C4-2B (cell line): ENCODE measurements around the gene SOCS3.

Source experiments
- H3K27ac ChIP-seq: fragments of 450-650 bp; 2 replicates; pipeline ENCODE4 v1.5.1; 2017
- ZFX ChIP-seq: fragments of 450-650 bp; IDR thresholded peaks from 2 replicates; pipeline ENCODE4 v1.6.1; 2017
- TF ChIP-seq, protein P1 (sequence below): fragments of 450-650 bp; conservative IDR thresholded peaks from 2 replicates; pipeline ENCODE4 v1.5.1; 2017; ENCODE audit warnings: mild to moderate bottlenecking

SOCS3 gene

GRCh38 chr17:78358538-78359320 is 1.1 kb downstream of the SOCS3 start:
- no peak overlapping the region for H3K27ac ChIP-seq
- TF ChIP-seq, protein P1, sequence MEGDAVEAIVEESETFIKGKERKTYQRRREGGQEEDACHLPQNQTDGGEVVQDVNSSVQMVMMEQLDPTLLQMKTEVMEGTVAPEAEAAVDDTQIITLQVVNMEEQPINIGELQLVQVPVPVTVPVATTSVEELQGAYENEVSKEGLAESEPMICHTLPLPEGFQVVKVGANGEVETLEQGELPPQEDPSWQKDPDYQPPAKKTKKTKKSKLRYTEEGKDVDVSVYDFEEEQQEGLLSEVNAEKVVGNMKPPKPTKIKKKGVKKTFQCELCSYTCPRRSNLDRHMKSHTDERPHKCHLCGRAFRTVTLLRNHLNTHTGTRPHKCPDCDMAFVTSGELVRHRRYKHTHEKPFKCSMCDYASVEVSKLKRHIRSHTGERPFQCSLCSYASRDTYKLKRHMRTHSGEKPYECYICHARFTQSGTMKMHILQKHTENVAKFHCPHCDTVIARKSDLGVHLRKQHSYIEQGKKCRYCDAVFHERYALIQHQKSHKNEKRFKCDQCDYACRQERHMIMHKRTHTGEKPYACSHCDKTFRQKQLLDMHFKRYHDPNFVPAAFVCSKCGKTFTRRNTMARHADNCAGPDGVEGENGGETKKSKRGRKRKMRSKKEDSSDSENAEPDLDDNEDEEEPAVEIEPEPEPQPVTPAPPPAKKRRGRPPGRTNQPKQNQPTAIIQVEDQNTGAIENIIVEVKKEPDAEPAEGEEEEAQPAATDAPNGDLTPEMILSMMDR: no peak
- no peak for TF ChIP-seq ZFX

- TF ChIP-seq ZFX: no peak
- TF ChIP-seq, protein P1: no peak
- no peak overlapping the region for H3K27ac ChIP-seq
Observed at GRCh38 chr17:78357672-78358537, 2.0 kb downstream of the SOCS3 start.

GRCh38 chr17:78357177-78357586 is 2.7 kb downstream of the SOCS3 start:
- no peak overlapping the region for H3K27ac ChIP-seq
- TF ChIP-seq, protein P1: no peak
- TF ChIP-seq ZFX: no peak

- no peak overlapping the region for H3K27ac ChIP-seq
- TF ChIP-seq, protein P1: no peak
- TF ChIP-seq ZFX: no peak
Observed at GRCh38 chr17:78356101-78356713, 3.7 kb downstream of the SOCS3 start.

DNA sequence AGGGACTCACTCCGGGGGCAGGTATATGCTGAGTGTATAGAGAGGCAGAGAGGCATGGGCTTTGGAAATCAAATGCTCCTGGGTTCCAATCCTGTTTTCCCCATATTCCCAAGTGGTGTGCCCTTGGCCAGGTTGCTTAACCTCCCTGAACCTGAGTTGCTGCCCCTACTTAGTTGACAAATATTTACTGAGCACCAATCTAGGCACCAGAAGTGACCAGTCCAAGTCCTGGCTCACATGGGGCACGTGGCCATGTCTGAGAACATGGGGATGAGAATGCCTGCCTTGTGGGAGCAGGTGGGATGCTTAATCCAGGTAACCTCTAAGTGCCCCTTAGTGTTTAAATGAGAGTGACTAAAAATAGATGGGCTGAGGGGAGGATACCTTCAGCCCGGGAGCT is 4.2 kb downstream of the SOCS3 start:
- TF ChIP-seq ZFX: no peak
- TF ChIP-seq, protein P1: no peak
- no peak overlapping the region for H3K27ac ChIP-seq

DNA sequence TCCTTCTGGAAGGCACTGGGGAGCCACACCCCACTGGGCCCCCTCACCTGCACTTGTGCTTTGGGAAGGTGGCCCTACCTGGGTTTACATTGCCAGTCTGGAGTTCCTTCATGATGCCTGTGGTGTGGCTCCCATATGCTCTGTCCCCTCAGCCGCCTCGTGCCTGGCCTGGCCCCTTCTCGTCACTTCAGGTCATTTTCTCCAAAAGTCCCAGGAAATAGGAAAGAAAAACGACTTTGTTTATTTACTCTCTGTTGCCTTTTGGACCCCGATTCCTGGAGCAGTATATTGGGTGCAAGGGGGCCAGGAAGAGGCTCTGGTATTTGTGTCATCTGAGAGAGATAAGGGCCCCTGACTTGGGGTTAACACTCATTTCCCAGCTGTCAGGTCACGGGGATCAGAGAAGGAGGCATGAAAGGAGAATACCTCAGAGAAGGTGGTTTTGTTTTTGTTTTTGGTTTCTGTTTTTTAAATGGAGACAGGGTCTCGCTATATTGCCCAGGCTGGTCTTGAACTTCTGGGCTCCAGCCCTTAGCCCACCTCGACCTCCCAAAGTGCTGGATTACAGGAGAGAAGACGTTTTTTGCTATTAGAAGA is 4.7 kb downstream of the SOCS3 start:
- H3K27ac ChIP-seq: no peak overlapping the region
- TF ChIP-seq, protein P1: no peak
- no peak for TF ChIP-seq ZFX
